Hepatocyte (in vitro differentiated cells): ENCODE data around the gene PLEKHA5. TPM values are rescaled to one million over a fixed set of nuclear protein-coding genes. Genes with fewer than 3 reads are reported as not detected.
"Not testable (repeated sequence)": the region's sequence is repeated elsewhere in the genome, so short reads cannot be mapped to it uniquely, and the experiment has no call there.

Experiments used
- DNase-seq: peaks from one replicate; pipeline ENCODE4 v3.0.0-alpha.2; 2016; ENCODE audit warnings: low spot score
- H2AFZ ChIP-seq: fragments of 200-600 bp; sonication (generic); 2 replicates; pipeline ENCODE4 v1.6.0; 2016; ENCODE audit warnings: antibody characterized with exemption, mild to moderate bottlenecking
- H3K27ac ChIP-seq: fragments of 200-600 bp; sonication (generic); 2 replicates; pipeline ENCODE4 v1.5.1; 2016; ENCODE audit warnings: mild to moderate bottlenecking
- H3K27me3 ChIP-seq: fragments of 200-600 bp; sonication (generic); 2 replicates; pipeline ENCODE4 v1.6.1; 2016
- H3K36me3 ChIP-seq: fragments of 200-600 bp; sonication (generic); replicated peaks from 2 replicates; pipeline ENCODE4 v1.5.1; 2016; ENCODE audit warnings: low read depth; ENCODE audit not compliant: insufficient read depth
- H3K4me1 ChIP-seq: fragments of 200-600 bp; sonication (generic); 2 replicates; pipeline ENCODE4 v1.5.1; 2016; ENCODE audit warnings: mild to moderate bottlenecking, moderate library complexity; ENCODE audit not compliant: insufficient read depth
- H3K4me2 ChIP-seq: fragments of 200-600 bp; sonication (generic); 2 replicates; pipeline ENCODE4 v1.6.0; 2016
- H3K4me3 ChIP-seq: fragments of 200-600 bp; sonication (generic); 2 replicates; pipeline ENCODE4 v1.5.1; 2016; ENCODE audit warnings: mild to moderate bottlenecking
- H3K79me2 ChIP-seq: fragments of 200-600 bp; sonication (generic); 2 replicates; pipeline ENCODE4 v1.6.0; 2017; ENCODE audit warnings: mild to moderate bottlenecking
- H3K9me2 ChIP-seq: fragments of 200-600 bp; sonication (generic); replicated peaks from 2 replicates; pipeline ENCODE4 v1.6.0; 2017; ENCODE audit warnings: mild to moderate bottlenecking; ENCODE audit not compliant: insufficient read depth
- H3K9me3 ChIP-seq: fragments of 200-600 bp; sonication (generic); 2 replicates; pipeline ENCODE4 v1.5.1; 2016; ENCODE audit warnings: low read depth, mild to moderate bottlenecking
- H4K20me1 ChIP-seq: fragments of 200-600 bp; sonication (generic); 2 replicates; pipeline ENCODE4 v1.6.0; 2016; ENCODE audit warnings: mild to moderate bottlenecking; ENCODE audit not compliant: insufficient read depth, poor library complexity, severe bottlenecking
- CTCF ChIP-seq: fragments of 200-600 bp; sonication (generic); IDR thresholded peaks from 2 replicates; pipeline ENCODE4 v1.5.1; 2016; ENCODE audit warnings: antibody characterized with exemption, mild to moderate bottlenecking; ENCODE audit not compliant: poor library complexity
- EZH2 ChIP-seq: fragments of 200-600 bp; sonication (generic); IDR thresholded peaks from 2 replicates; pipeline ENCODE4 v1.6.1; 2016; ENCODE audit warnings: antibody characterized with exemption, mild to moderate bottlenecking, borderline replicate concordance
- EZH2phosphoT487 ChIP-seq: fragments of 200-600 bp; sonication (generic); IDR thresholded peaks from one replicate; pipeline ENCODE4 v1.6.1; 2018; ENCODE audit warnings: antibody characterized with exemption, mild to moderate bottlenecking, low read depth, moderate library complexity; ENCODE audit not compliant: unreplicated experiment, severe bottlenecking
- WGBS: methylation state at CpG from one replicate; pipeline ENCODE4 v1.1.6; 2016; ENCODE audit warnings: low lambda C conversion rate; ENCODE audit errors: missing lambda C conversion rate; 5-methylcytosine and 5-hydroxymethylcytosine counted together
- polyA plus RNA-seq: library from polyadenylated mRNA; unstranded; fragments of >200 nt; fragmentation: Nextera tagmentation; extraction: Ambion mirVana; gene quantifications from 2 replicates; pipeline ENCODE4 v1.2.1, GENCODE V29; 2016
- total RNA-seq: library from RNA; depleted of rRNA; stranded (reverse); fragments of >200 nt; gene quantifications from 2 replicates; pipeline ENCODE4 v1.2.3, GENCODE V29; 2014

The PLEKHA5 gene
- total and polyA plus RNA-seq, 2 experiments from 2014 or later: 32.2 to 39.6 TPM

- H3K79me2 ChIP-seq: no peaks in the 10 kb centered on the region
- WGBS: 92% methylated on average over 4 of the region's 4 CpGs
- no peak overlapping the region for H2AFZ ChIP-seq
- H3K36me3 ChIP-seq: no peaks in the 10 kb centered on the region
- TF ChIP-seq EZH2 (no peak), EZH2phosphoT487 (no peak), CTCF (no peak)
- no peaks in the 10 kb centered on the region for H3K9me2 ChIP-seq
- no peaks in the 10 kb centered on the region for H3K4me1 ChIP-seq
- no peaks in the 10 kb centered on the region for H3K27me3 ChIP-seq
- no peaks in the 10 kb centered on the region for H4K20me1 ChIP-seq
- no peak overlapping the region for H3K27ac ChIP-seq
- no peak overlapping the region for H3K4me2 ChIP-seq
- H3K9me3 ChIP-seq: no peaks in the 10 kb centered on the region
- no peak overlapping the region for H3K4me3 ChIP-seq
- DNase-seq: no peak
Measured at GRCh38 chr12:19084547-19084946, 45.0 kb upstream of the PLEKHA5 start.

GRCh38 chr12:19085090-19085489 is 44.4 kb upstream of the PLEKHA5 start:
- H3K4me3 ChIP-seq: no peak overlapping the region
- no peaks in the 10 kb centered on the region for H3K4me1 ChIP-seq
- no peaks in the 10 kb centered on the region for H3K27me3 ChIP-seq
- H2AFZ ChIP-seq: no peak overlapping the region
- TF ChIP-seq EZH2 (no peak), CTCF (no peak), EZH2phosphoT487 (no peak)
- DNase-seq: no peak
- no peaks in the 10 kb centered on the region for H3K79me2 ChIP-seq
- no peaks in the 10 kb centered on the region for H3K9me3 ChIP-seq
- no peaks in the 10 kb centered on the region for H3K9me2 ChIP-seq
- no peaks in the 10 kb centered on the region for H3K36me3 ChIP-seq
- no peak overlapping the region for H3K4me2 ChIP-seq
- WGBS: 91% methylated on average over 2 of the region's 2 CpGs
- H4K20me1 ChIP-seq: no peaks in the 10 kb centered on the region
- H3K27ac ChIP-seq: no peak overlapping the region

- 100% methylated on average over 3 of the region's 3 CpGs for WGBS
- TF ChIP-seq EZH2phosphoT487 (no peak), EZH2 (no peak), CTCF (no peak)
Measured at GRCh38 chr12:19088606-19089005, 40.9 kb upstream of the PLEKHA5 start.

GRCh38 chr12:19092482-19092881 is 37.1 kb upstream of the PLEKHA5 start:
- not testable (repeated sequence) for H3K4me3 ChIP-seq, H3K4me2 ChIP-seq, H2AFZ ChIP-seq, H4K20me1 ChIP-seq, H3K36me3 ChIP-seq, H3K9me2 ChIP-seq, H3K27me3 ChIP-seq, H3K79me2 ChIP-seq, H3K9me3 ChIP-seq, DNase-seq, H3K4me1 ChIP-seq
- WGBS: 52% methylated on average over 4 of the region's 4 CpGs
- H3K27ac ChIP-seq: peak overlapping the region; percentile 85

More at GRCh38 chr12:19088606-19089005, 40.9 kb upstream of the PLEKHA5 start:
- Histone ChIP-seq H3K36me3 (no peaks in the 10 kb centered on the region), H3K27ac (no peak overlapping the region), H3K9me2 (no peaks in the 10 kb centered on the region), H4K20me1 (no peaks in the 10 kb centered on the region), H3K4me3 (no peak overlapping the region), H3K79me2 (no peaks in the 10 kb centered on the region), H3K9me3 (no peaks in the 10 kb centered on the region), H3K4me1 (peaks cover 4% of the 10 kb centered on the region), H3K27me3 (no peaks in the 10 kb centered on the region), H2AFZ (no peak overlapping the region), H3K4me2 (no peak overlapping the region)
- DNase-seq: no peak
